HG02981 (cell line): Measurements from ENCODE around the gene MAG.

Source experiments
- ATAC-seq: cut with Tn5 transposase; IDR thresholded peaks from one replicate; pipeline ENCODE4 v1.9.1; 2021; ENCODE audit warnings: mild to moderate bottlenecking, moderate library complexity; ENCODE audit not compliant: unreplicated experiment

The MAG gene

GRCh38 chr19:35314031-35314430 lies 22.1 kb downstream of the MAG start:
- ATAC-seq, result no peak

GRCh38 chr19:35314858-35315470 lies 23.0 kb downstream of the MAG start:
- no peak for ATAC-seq

GRCh38 chr19:35315883-35316282 lies 23.9 kb downstream of the MAG start:
- ATAC-seq, result no peak

GRCh38 chr19:35316560-35316959 lies 24.6 kb downstream of the MAG start:
- no peak for ATAC-seq

- no peak for ATAC-seq
Measured at GRCh38 chr19:35317464-35318043, 25.6 kb downstream of the MAG start.

GRCh38 chr19:35318679-35319448 lies 26.9 kb downstream of the MAG start:
- ATAC-seq, result no peak

- no peak for ATAC-seq
Measured at GRCh38 chr19:35320065-35320713, 28.2 kb downstream of the MAG start.

GRCh38 chr19:35321291-35321690 lies 29.3 kb downstream of the MAG start:
- no peak for ATAC-seq

GRCh38 chr19:35322014-35322413 lies 30.1 kb downstream of the MAG start:
- ATAC-seq, result no peak

- ATAC-seq, result no peak
Measured at GRCh38 chr19:35327642-35328041, 35.7 kb downstream of the MAG start.

GRCh38 chr19:35328851-35329285 lies 36.9 kb downstream of the MAG start, which contains the start of gene CD22:
CD22 (plus strand) TSS chr19:35329187; CDS start chr19:35332041, 2,854 bp downstream.
- ATAC-seq, result no peak

GRCh38 chr19:35329323-35329722 lies 37.4 kb downstream of the MAG start:
- ATAC-seq, result no peak

- peak; percentile 50 for ATAC-seq
Measured at GRCh38 chr19:35330475-35330874, 38.5 kb downstream of the MAG start.

GRCh38 chr19:35331551-35332214 lies 39.7 kb downstream of the MAG start:
- ATAC-seq, result no peak

- ATAC-seq, result no peak
Measured at GRCh38 chr19:35332817-35333216, 40.9 kb downstream of the MAG start.

GRCh38 chr19:35334144-35334753 lies 42.3 kb downstream of the MAG start:
- ATAC-seq, result no peak

- no peak for ATAC-seq
Measured at GRCh38 chr19:35336166-35336955, 44.4 kb downstream of the MAG start.

GRCh38 chr19:35337097-35337983 lies 45.4 kb downstream of the MAG start:
- ATAC-seq, result no peak

GRCh38 chr19:35337984-35338296 lies 46.0 kb downstream of the MAG start:
- no peak for ATAC-seq
